ENCODE data around the gene ABCB7. TPM values are rescaled to one million over a fixed set of nuclear protein-coding genes. Genes with fewer than 3 reads are reported as not detected.

ABCB7 gene
- total RNA-seq, 5 donors from 2014 or later (not counting 1 experiment from before 2014, with no cell fraction given) = 20.4 to 26.2 (median 24.6) TPM

DNA sequence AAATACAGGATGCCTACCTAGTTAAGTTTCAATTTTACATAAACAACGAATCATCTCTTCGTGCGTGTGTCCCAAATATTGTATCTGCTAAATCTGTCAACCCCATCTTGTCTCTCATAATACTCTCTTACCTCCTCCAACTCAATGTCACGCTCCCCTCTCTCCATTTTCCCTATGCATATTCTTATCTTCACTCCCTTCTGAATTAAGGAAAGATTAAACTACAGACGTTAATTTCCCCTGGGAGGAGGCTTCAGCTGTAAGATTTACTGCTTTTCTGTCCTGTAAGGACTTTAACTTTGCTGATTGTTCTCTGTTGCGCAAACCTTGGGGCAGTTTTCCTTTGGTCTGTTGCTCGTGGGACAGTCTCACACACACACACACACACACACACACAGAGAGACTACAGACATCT lies 455 bp upstream of the ABCB7 start:
- peak overlapping the region; percentile 85 to 100 (median 99) for H3K4me3 Mint-ChIP-seq
- CTCF ChIA-PET = interaction anchor here in 1 of 2 donors (0.6 kb wide), 1 partner anchor 129 kb away, joined by 3 read pairs; no protein-coding TSS in a partner anchor
- peaks cover 25 to 57% (median 33%) of the 10 kb centered on the region in 3 donors for H3K4me1 Mint-ChIP-seq
- Histone ChIP-seq H3K4me1 (ENCODE audit: control insufficient read depth in 1 of 2, extremely low read depth in 1 of 2, insufficient read depth in 2 of 2, low read length in 2 of 2) (peaks cover 4 to 6% of the 10 kb centered on the region in 2 experiments), H3K27ac (ENCODE audit: low read length) (peak overlapping the region; percentile 77), H3K27me3 (replicated peaks in 1 of 2; ENCODE audit: control insufficient read depth in 2 of 2, extremely low read depth in 1 of 2, insufficient read depth in 2 of 2, low read length in 1 of 2) (no peaks in the 10 kb centered on the region), H3K9me3 (no peaks in the 10 kb centered on the region), H3K36me3 (ENCODE audit: control insufficient read depth in 2 of 2, extremely low read depth in 1 of 2, insufficient read depth in 1 of 2, low read length in 1 of 2) (no peaks in the 10 kb centered on the region), H3K4me3 (ENCODE audit: control insufficient read depth in 1 of 2, extremely low read depth in 1 of 2, low read length in 1 of 2) (peak overlapping the region; percentile 74 to 81)
- 0% methylated on average over 4 of the region's 7 CpGs for WGBS (ENCODE audit: insufficient coverage)
- H3K9me3 Mint-ChIP-seq = no peaks in the 10 kb centered on the region
- POLR2A ChIA-PET = no interaction called here
- H3K27me3 Mint-ChIP-seq = no peaks in the 10 kb centered on the region
- ATAC-seq (replicated peaks in 1 of 4) (peak; percentile 33 to 43 (median 39)), DNase-seq (peak in 4 of 35 experiments; percentile 0 to 9 (median 4))
- H3K27ac Mint-ChIP-seq = peak overlapping the region; percentile 95 to 97
- H3K36me3 Mint-ChIP-seq = no peaks in the 10 kb centered on the region

DNA sequence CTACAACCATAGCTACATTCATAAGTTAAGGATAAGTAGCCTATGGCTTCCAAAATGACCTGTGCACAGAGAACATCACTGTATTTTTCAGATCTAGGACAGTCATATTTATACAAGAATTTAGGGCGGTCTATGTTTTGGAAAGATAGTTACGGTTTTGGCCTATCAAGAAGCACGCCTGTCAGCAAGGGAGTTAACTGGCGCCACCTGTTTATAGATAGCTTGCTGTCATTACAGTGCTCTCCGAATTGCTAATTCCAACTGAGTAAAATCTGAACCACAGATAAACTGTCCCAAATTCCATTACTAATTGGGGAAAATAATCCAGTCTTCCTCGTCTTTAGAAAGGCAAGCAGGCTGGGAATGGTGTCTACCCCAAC lies 646 bp downstream of the ABCB7 start:
- no peaks in the 10 kb centered on the region for H3K27me3 ChIP-seq (replicated peaks in 1 of 2; ENCODE audit: control insufficient read depth in 2 of 2, extremely low read depth in 1 of 2, insufficient read depth in 2 of 2, low read length in 1 of 2)

DNA sequence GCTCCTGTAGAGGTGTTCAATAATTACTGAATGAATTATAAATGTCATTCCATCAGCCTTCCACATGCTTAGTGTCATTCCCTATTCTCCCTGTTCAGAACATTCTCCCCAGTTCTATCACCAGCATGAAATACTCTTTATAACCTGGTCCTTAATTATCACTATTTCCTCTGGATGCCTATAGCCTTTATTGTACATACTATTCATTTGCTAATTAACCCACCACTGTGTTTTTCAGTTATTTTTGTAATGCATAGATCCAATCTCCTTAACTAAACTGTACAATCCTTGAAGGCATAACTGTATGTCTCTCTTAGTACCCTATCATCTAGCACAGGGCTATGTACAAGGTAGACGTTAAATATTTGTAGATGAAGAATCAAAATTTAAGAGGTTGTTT lies 1.2 kb downstream of the ABCB7 start:
- Histone ChIP-seq H3K27me3 (replicated peaks in 1 of 2; ENCODE audit: control insufficient read depth in 2 of 2, extremely low read depth in 1 of 2, insufficient read depth in 2 of 2, low read length in 1 of 2) (no peaks in the 10 kb centered on the region), H3K4me1 (ENCODE audit: control insufficient read depth in 1 of 2, extremely low read depth in 1 of 2, insufficient read depth in 2 of 2, low read length in 2 of 2) (peaks cover 4 to 6% of the 10 kb centered on the region in 2 experiments), H3K36me3 (ENCODE audit: control insufficient read depth in 2 of 2, extremely low read depth in 1 of 2, insufficient read depth in 1 of 2, low read length in 1 of 2) (no peaks in the 10 kb centered on the region), H3K27ac (ENCODE audit: low read length) (no peak overlapping the region), H3K9me3 (no peaks in the 10 kb centered on the region), H3K4me3 (ENCODE audit: control insufficient read depth in 1 of 2, extremely low read depth in 1 of 2, low read length in 1 of 2) (no peak overlapping the region)
- Mint-ChIP-seq H3K4me3 (peak overlapping the region; percentile 26 to 100 (median 85)), H3K36me3 (peaks cover 3% of the 10 kb centered on the region), H3K27ac (no peak overlapping the region), H3K4me1 (peaks cover 35 to 68% (median 38%) of the 10 kb centered on the region in 3 donors), H3K9me3 (no peaks in the 10 kb centered on the region), H3K27me3 (no peaks in the 10 kb centered on the region)
- DNase-seq (no peak), ATAC-seq (replicated peaks in 1 of 4) (no peak)
- no CpG with 5 or more reads among the region's 1 CpG for WGBS (ENCODE audit: insufficient coverage)
- ChIA-PET CTCF (no interaction called here), POLR2A (interaction anchor here (0.5 kb wide), 2 partner anchors 73 to 109 kb away, joined by 3 read pairs; no protein-coding TSS in a partner anchor)

More for the DNA sequence above, 646 bp downstream of the ABCB7 start:
- no peaks in the 10 kb centered on the region for H3K36me3 Mint-ChIP-seq
- H3K9me3 ChIP-seq = no peaks in the 10 kb centered on the region
- peak overlapping the region; percentile 74 to 81 for H3K4me3 ChIP-seq (ENCODE audit: control insufficient read depth in 1 of 2, extremely low read depth in 1 of 2, low read length in 1 of 2)
- ChIA-PET CTCF (no interaction called here), POLR2A (interaction anchor here in 1 of 2 donors (0.5 kb wide), 1 partner anchor 74 kb away, joined by 3 read pairs; no protein-coding TSS in a partner anchor)
- DNase-seq = peak in 1 of 35 experiments; percentile 9
- peaks cover 4 to 6% of the 10 kb centered on the region in 2 experiments for H3K4me1 ChIP-seq (ENCODE audit: control insufficient read depth in 1 of 2, extremely low read depth in 1 of 2, insufficient read depth in 2 of 2, low read length in 2 of 2)
- no CpG with 5 or more reads among the region's 6 CpGs for WGBS (ENCODE audit: insufficient coverage)
- peak overlapping the region; percentile 95 to 97 for H3K27ac Mint-ChIP-seq
- peaks cover 32 to 66% (median 39%) of the 10 kb centered on the region in 3 donors for H3K4me1 Mint-ChIP-seq
- H3K4me3 Mint-ChIP-seq = peak overlapping the region; percentile 85 to 100 (median 99)
- H3K27ac ChIP-seq (ENCODE audit: low read length) = peak overlapping the region; percentile 77
- H3K9me3 Mint-ChIP-seq = no peaks in the 10 kb centered on the region
- peak in 3 of 4 experiments; percentile 13 to 15 (median 15) for ATAC-seq (replicated peaks in 1 of 4)
- H3K27me3 Mint-ChIP-seq = no peaks in the 10 kb centered on the region
- no peaks in the 10 kb centered on the region for H3K36me3 ChIP-seq (ENCODE audit: control insufficient read depth in 2 of 2, extremely low read depth in 1 of 2, insufficient read depth in 1 of 2, low read length in 1 of 2)

DNA sequence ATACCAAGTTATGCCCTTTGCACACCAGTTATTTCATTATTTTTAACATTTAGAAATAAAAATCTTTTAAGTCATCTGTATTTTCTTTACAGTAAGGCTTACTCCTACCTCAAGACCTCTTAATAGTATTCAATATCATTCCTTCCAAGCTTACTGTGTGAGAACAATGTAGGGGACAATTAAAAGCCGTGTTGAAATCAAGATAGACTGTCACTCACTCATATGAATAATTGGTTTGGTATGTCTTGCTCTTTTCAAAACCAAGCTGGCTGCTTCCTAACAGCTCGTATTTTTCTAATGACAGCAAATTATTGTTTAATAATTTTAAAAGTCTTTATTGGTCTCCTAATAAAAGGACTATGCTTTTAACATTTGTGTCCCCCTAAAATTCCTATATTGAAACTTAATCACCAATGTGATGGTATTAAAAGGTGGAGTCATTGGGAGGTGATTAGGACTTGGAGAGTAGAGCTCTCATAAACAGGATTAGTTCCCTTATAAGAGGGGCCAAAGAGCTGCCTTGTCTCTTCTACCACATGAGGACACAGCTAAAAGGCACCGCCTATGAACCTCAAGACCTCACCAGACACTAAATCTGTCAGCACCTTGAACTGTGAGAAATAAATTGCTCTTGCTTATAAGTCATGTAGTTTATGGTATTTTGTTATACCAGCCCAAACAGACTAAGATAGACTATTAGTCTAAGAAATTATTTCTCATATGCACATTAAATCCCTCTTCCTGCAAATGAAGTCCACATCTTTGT lies 4.1 kb downstream of the ABCB7 start:
- peaks cover 0 to 5% of the 10 kb centered on the region in 2 donors for H3K27me3 Mint-ChIP-seq
- peaks cover 11% of the 10 kb centered on the region for H3K36me3 Mint-ChIP-seq
- DNase-seq (no peak), ATAC-seq (replicated peaks in 1 of 4) (no peak)
- H3K4me1 ChIP-seq (ENCODE audit: control insufficient read depth in 1 of 2, extremely low read depth in 1 of 2, insufficient read depth in 2 of 2, low read length in 2 of 2) = peaks cover 4 to 6% of the 10 kb centered on the region in 2 experiments
- H3K4me3 ChIP-seq (ENCODE audit: control insufficient read depth in 1 of 2, extremely low read depth in 1 of 2, low read length in 1 of 2) = no peak overlapping the region
- no peaks in the 10 kb centered on the region for H3K36me3 ChIP-seq (ENCODE audit: control insufficient read depth in 2 of 2, extremely low read depth in 1 of 2, insufficient read depth in 1 of 2, low read length in 1 of 2)
- H3K27ac Mint-ChIP-seq = no peak overlapping the region
- no peak overlapping the region for H3K4me3 Mint-ChIP-seq
- H3K4me1 Mint-ChIP-seq = peaks cover 35 to 65% (median 40%) of the 10 kb centered on the region in 3 donors
- peaks cover 0 to 4% (median 0%) of the 10 kb centered on the region in 3 donors for H3K9me3 Mint-ChIP-seq
- no peaks in the 10 kb centered on the region for H3K27me3 ChIP-seq (replicated peaks in 1 of 2; ENCODE audit: control insufficient read depth in 2 of 2, extremely low read depth in 1 of 2, insufficient read depth in 2 of 2, low read length in 1 of 2)
- no peaks in the 10 kb centered on the region for H3K9me3 ChIP-seq
- ChIA-PET POLR2A (interaction anchor here in 1 of 2 donors (0.6 kb wide), 1 partner anchor 50 kb away, joined by 3 read pairs; no protein-coding TSS in a partner anchor), CTCF (no interaction called here)
- H3K27ac ChIP-seq (ENCODE audit: low read length) = no peak overlapping the region
- WGBS (ENCODE audit: insufficient coverage) = no CpG with 5 or more reads among the region's 3 CpGs

DNA sequence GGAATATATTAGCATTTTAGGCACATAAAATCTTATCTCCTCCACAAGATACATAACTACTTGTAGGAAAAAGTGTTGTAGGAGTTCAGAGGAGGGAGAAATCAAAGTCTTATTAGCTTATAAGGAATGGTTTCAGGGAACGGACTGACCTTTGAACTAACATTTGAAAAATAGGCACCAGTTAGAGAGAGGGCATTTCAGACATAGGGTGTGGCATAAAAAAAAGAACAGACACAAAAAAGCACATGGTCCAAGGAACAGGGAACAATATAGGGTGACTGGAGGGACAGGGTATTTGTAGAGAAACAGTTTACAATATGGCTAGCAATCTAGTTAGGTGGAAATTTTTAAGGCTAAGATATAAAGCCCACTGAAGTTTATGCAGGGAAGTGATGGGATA lies 6.4 kb downstream of the ABCB7 start:
- Mint-ChIP-seq H3K36me3 (peaks cover 13% of the 10 kb centered on the region), H3K4me1 (peaks cover 41 to 62% (median 51%) of the 10 kb centered on the region in 3 donors), H3K27me3 (peaks cover 0 to 11% of the 10 kb centered on the region in 2 donors), H3K9me3 (peaks cover 0 to 4% (median 0%) of the 10 kb centered on the region in 3 donors), H3K27ac (no peak overlapping the region), H3K4me3 (no peak overlapping the region)
- H3K36me3 ChIP-seq (ENCODE audit: control insufficient read depth in 2 of 2, extremely low read depth in 1 of 2, insufficient read depth in 1 of 2, low read length in 1 of 2) = no peaks in the 10 kb centered on the region
- no peak overlapping the region for H3K4me3 ChIP-seq (ENCODE audit: control insufficient read depth in 1 of 2, extremely low read depth in 1 of 2, low read length in 1 of 2)
- ChIA-PET POLR2A (no interaction called here), CTCF (no interaction called here)
- no peaks in the 10 kb centered on the region for H3K9me3 ChIP-seq
- H3K27me3 ChIP-seq (replicated peaks in 1 of 2; ENCODE audit: control insufficient read depth in 2 of 2, extremely low read depth in 1 of 2, insufficient read depth in 2 of 2, low read length in 1 of 2) = no peaks in the 10 kb centered on the region
- peaks cover 0 to 4% of the 10 kb centered on the region in 2 experiments for H3K4me1 ChIP-seq (ENCODE audit: control insufficient read depth in 1 of 2, extremely low read depth in 1 of 2, insufficient read depth in 2 of 2, low read length in 2 of 2)
- ATAC-seq (replicated peaks in 1 of 4) = no peak
- no CpG with 5 or more reads among the region's 1 CpG for WGBS (ENCODE audit: insufficient coverage)
- H3K27ac ChIP-seq (ENCODE audit: low read length) = no peak overlapping the region
- DNase-seq = no peak

DNA sequence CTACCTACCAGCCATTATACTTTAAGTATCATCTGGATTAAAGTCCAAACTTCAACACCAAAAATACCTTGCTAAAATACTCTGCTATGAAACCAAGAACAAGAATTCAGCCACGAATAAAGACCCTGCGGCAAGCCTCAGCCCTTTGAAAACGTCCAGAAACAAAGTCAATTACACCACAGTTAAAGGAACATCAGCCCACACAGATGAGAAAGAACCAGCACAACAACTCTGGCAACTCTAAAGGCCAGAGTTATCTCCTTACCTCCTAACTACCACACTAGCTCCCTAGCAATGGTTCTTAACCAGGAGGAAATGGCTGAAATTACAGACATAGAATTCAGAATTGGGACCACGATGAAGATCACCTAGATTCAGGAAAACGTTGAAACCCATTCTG lies 23.4 kb downstream of the ABCB7 start:
- ATAC-seq (replicated peaks in 1 of 4) = no peak
- Mint-ChIP-seq H3K9me3 (peaks cover 0 to 4% (median 0%) of the 10 kb centered on the region in 3 donors), H3K4me3 (peak overlapping the region in 1 of 3 donors; percentile 38), H3K27me3 (peaks cover 0 to 3% of the 10 kb centered on the region in 2 donors), H3K4me1 (peaks cover 43 to 58% (median 43%) of the 10 kb centered on the region in 3 donors), H3K36me3 (peaks cover 9% of the 10 kb centered on the region), H3K27ac (no peak overlapping the region)
- WGBS (ENCODE audit: insufficient coverage) = 25% methylated on average over 2 of the region's 5 CpGs
- Histone ChIP-seq H3K36me3 (ENCODE audit: control insufficient read depth in 2 of 2, extremely low read depth in 1 of 2, insufficient read depth in 1 of 2, low read length in 1 of 2) (no peaks in the 10 kb centered on the region), H3K4me3 (ENCODE audit: control insufficient read depth in 1 of 2, extremely low read depth in 1 of 2, low read length in 1 of 2) (no peak overlapping the region), H3K4me1 (ENCODE audit: control insufficient read depth in 1 of 2, extremely low read depth in 1 of 2, insufficient read depth in 2 of 2, low read length in 2 of 2) (peaks cover 0 to 4% of the 10 kb centered on the region in 2 experiments), H3K27me3 (replicated peaks in 1 of 2; ENCODE audit: control insufficient read depth in 2 of 2, extremely low read depth in 1 of 2, insufficient read depth in 2 of 2, low read length in 1 of 2) (no peaks in the 10 kb centered on the region), H3K27ac (ENCODE audit: low read length) (no peak overlapping the region), H3K9me3 (no peaks in the 10 kb centered on the region)
- ChIA-PET CTCF (no interaction called here), POLR2A (no interaction called here)
- DNase-seq = no peak
